ENCODE results near the gene ERC2. TPM values are rescaled to one million over a fixed set of nuclear protein-coding genes. Genes with fewer than 3 reads are reported as not detected.

ERC2 gene
- total RNA-seq, 2 donors from 2014 or later, result 1.2 TPM; not detected in 1

DNA sequence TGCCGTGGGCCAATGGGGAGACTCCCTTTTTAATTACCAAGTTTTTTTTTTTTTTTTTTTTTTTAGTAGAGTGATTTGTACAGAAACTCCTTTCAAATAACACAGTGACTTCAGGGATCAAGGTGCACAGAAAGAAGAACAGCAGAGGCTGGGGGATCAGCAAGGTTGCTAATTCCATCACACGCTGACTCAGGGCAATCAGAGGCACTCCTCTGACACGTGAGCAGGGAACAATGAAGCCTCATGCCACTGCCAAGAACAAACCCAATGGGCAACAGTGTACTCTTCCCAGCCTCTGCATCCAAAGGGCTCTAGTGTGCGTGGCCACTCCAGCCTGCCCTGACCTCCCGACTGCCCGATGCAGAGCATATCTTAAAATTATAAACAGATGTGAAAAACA is 794.5 kb downstream of the ERC2 start:
- Histone ChIP-seq H3K27me3 (replicated peaks; ENCODE audit: insufficient read depth) (no peaks in the 10 kb centered on the region), H3K9me3 (no peaks in the 10 kb centered on the region), H3K27ac (no peak overlapping the region), H3K4me1 (ENCODE audit: control insufficient read depth in 1 of 2, low read depth in 2 of 2) (no peaks in the 10 kb centered on the region), H3K36me3 (no peaks in the 10 kb centered on the region), H3K4me3 (no peak overlapping the region)
- no peak for TF ChIP-seq CTCF (IDR thresholded peaks at IDR 0.05)
- no peak for DNase-seq (ENCODE audit: low spot score)
- ATAC-seq (ENCODE audit: insufficient number of reproducible peaks, low FRiP score, low read depth), result no peak

DNA sequence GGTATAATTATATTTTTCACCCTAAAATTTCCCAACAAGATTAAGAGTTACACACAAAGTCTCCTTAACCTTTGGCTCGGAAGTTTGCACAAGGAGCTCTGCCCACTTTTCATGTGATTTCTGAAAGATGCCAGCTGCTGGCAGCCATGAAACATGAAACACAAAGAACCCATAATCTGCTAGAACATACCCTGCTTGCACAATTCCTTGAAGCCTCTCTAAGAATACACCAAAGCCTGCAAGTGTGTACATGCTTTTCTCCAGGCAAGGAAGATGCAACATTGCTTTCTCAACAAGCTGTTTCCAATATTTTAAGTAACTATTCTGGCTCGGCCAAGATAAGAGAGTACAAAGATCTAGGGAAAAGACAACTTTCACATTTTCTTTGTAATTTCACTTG is 799.1 kb downstream of the ERC2 start:
- no peaks in the 10 kb centered on the region for H3K4me1 ChIP-seq (ENCODE audit: control insufficient read depth in 1 of 2, low read depth in 2 of 2)
- H3K9me3 ChIP-seq, result no peaks in the 10 kb centered on the region
- H3K27me3 ChIP-seq (replicated peaks; ENCODE audit: insufficient read depth), result no peaks in the 10 kb centered on the region
- H3K36me3 ChIP-seq, result no peaks in the 10 kb centered on the region
- ATAC-seq (ENCODE audit: insufficient number of reproducible peaks, low FRiP score, low read depth) (no peak), DNase-seq (ENCODE audit: low spot score) (no peak)
- TF ChIP-seq CTCF (IDR thresholded peaks at IDR 0.05), result no peak
- no peak overlapping the region for H3K27ac ChIP-seq
- no peak overlapping the region for H3K4me3 ChIP-seq

GRCh38 chr3:55668359-55668758 is 799.9 kb downstream of the ERC2 start:
- Histone ChIP-seq H3K27me3 (replicated peaks; ENCODE audit: insufficient read depth) (no peaks in the 10 kb centered on the region), H3K9me3 (no peaks in the 10 kb centered on the region), H3K4me3 (no peak overlapping the region), H3K4me1 (ENCODE audit: control insufficient read depth in 1 of 2, low read depth in 2 of 2) (no peaks in the 10 kb centered on the region), H3K27ac (no peak overlapping the region), H3K36me3 (no peaks in the 10 kb centered on the region)
- ATAC-seq (ENCODE audit: insufficient number of reproducible peaks, low FRiP score, low read depth), result no peak
- no peak for TF ChIP-seq CTCF (IDR thresholded peaks at IDR 0.05)
- DNase-seq (ENCODE audit: low spot score), result no peak

- Histone ChIP-seq H3K36me3 (no peaks in the 10 kb centered on the region), H3K4me3 (no peak overlapping the region), H3K9me3 (no peaks in the 10 kb centered on the region), H3K27ac (no peak overlapping the region), H3K27me3 (replicated peaks; ENCODE audit: insufficient read depth) (no peaks in the 10 kb centered on the region), H3K4me1 (ENCODE audit: control insufficient read depth in 1 of 2, low read depth in 2 of 2) (peaks cover 4 to 5% of the 10 kb centered on the region in 2 donors)
- ATAC-seq (ENCODE audit: insufficient number of reproducible peaks, low FRiP score, low read depth) (no peak), DNase-seq (ENCODE audit: low spot score) (no peak)
- no peak for TF ChIP-seq CTCF (IDR thresholded peaks at IDR 0.05)
Measured at GRCh38 chr3:55664387-55664786, 803.9 kb downstream of the ERC2 start.

GRCh38 chr3:55662683-55663082 is 805.6 kb downstream of the ERC2 start:
- Histone ChIP-seq H3K4me1 (ENCODE audit: control insufficient read depth in 1 of 2, low read depth in 2 of 2) (peaks cover 4 to 5% of the 10 kb centered on the region in 2 donors), H3K9me3 (no peaks in the 10 kb centered on the region), H3K4me3 (no peak overlapping the region), H3K27ac (no peak overlapping the region), H3K36me3 (no peaks in the 10 kb centered on the region), H3K27me3 (replicated peaks; ENCODE audit: insufficient read depth) (no peaks in the 10 kb centered on the region)
- TF ChIP-seq CTCF (IDR thresholded peaks at IDR 0.05), result no peak
- DNase-seq (ENCODE audit: low spot score), result no peak
- no peak for ATAC-seq (ENCODE audit: insufficient number of reproducible peaks, low FRiP score, low read depth)
